ENCODE results near the gene RBM20. TPM values are rescaled to one million over a fixed set of nuclear protein-coding genes. Genes with fewer than 3 reads are reported as not detected.

The RBM20 gene
- total RNA-seq, 1 experiment from 2014 or later, result 0.11 TPM

GRCh38 chr10:110872984-110873923 lies 229.1 kb downstream of the RBM20 start:
- H3K4me3 ChIP-seq, result peak overlapping the region; percentile 80
- H3K27ac ChIP-seq, result 0 out of 2 replicates have a peak overlapping the region, but pooled peaks have one; percentile 19
- H3K9me3 ChIP-seq (ENCODE audit: insufficient read depth, low read depth), result no peaks in the 10 kb centered on the region
- H3K36me3 ChIP-seq (ENCODE audit: low read depth), result no peaks in the 10 kb centered on the region
- peaks cover 21% of the 10 kb centered on the region for H3K79me2 ChIP-seq (ENCODE audit: low read depth)
- no peaks in the 10 kb centered on the region for H3K27me3 ChIP-seq (ENCODE audit: insufficient read depth, low read depth)
- H3K9me2 ChIP-seq (ENCODE audit: insufficient read depth), result no peaks in the 10 kb centered on the region
- H2AFZ ChIP-seq, result peak overlapping the region; percentile 89; the same call in 1 of the 2 replicates
- no peak for DNase-seq
- TSS peak; percentile 45 for BruUV-seq (replicated peaks)
- ChIA-PET CTCF (interaction anchor here (0.7 kb wide), 2 partner anchors 263 to 1503 kb away, joined by 6 to 10 read pairs; no protein-coding TSS in a partner anchor), POLR2A (ENCODE audit: unreplicated experiment) (interaction anchor here (0.7 kb wide), 1 partner anchor 372 kb away, joined by 8 read pairs; no protein-coding TSS in a partner anchor)
- H3K4me2 ChIP-seq, result peak overlapping the region; percentile 92
- no peaks in the 10 kb centered on the region for H3F3A ChIP-seq (ENCODE audit: insufficient read depth, low read depth)
- TF ChIP-seq EZH2 (IDR thresholded peaks at IDR 0.05; ENCODE audit: low read depth) (no peak), CTCF (conservative IDR thresholded peaks at IDR 0.05) (no peak)
- H4K20me1 ChIP-seq (ENCODE audit: insufficient read depth), result no peaks in the 10 kb centered on the region
- H3K4me1 ChIP-seq (replicated peaks; ENCODE audit: insufficient read depth), result peaks cover 14% of the 10 kb centered on the region
- intact Hi-C loops (cut with micrococcal nuclease; ENCODE audit: unreplicated experiment), result loop anchor here (5.0 kb wide), 2 partner anchors 56 to 121 kb away; no protein-coding TSS in a partner anchor

GRCh38 chr10:110873951-110874350 lies 229.8 kb downstream of the RBM20 start:
- TF ChIP-seq CTCF (conservative IDR thresholded peaks at IDR 0.05) (no peak), EZH2 (IDR thresholded peaks at IDR 0.05; ENCODE audit: low read depth) (no peak)
- peaks cover 14% of the 10 kb centered on the region for H3K4me1 ChIP-seq (replicated peaks; ENCODE audit: insufficient read depth)
- peak overlapping the region; percentile 18; the same call in 1 of the 2 replicates for H3K4me3 ChIP-seq
- H3F3A ChIP-seq (ENCODE audit: insufficient read depth, low read depth), result no peaks in the 10 kb centered on the region
- no TSS peak for BruUV-seq (replicated peaks)
- CTCF ChIA-PET, result interaction anchor here (0.6 kb wide), 1 partner anchor 126 kb away, joined by 3 read pairs; no protein-coding TSS in a partner anchor
- H4K20me1 ChIP-seq (ENCODE audit: insufficient read depth), result no peaks in the 10 kb centered on the region
- H2AFZ ChIP-seq, result no peak overlapping the region
- intact Hi-C loops (cut with micrococcal nuclease; ENCODE audit: unreplicated experiment), result loop anchor here (5.0 kb wide), 2 partner anchors 57 to 122 kb away; no protein-coding TSS in a partner anchor
- H3K4me2 ChIP-seq, result peak overlapping the region; percentile 92
- no peak for DNase-seq
- no peak overlapping the region for H3K27ac ChIP-seq
- no peaks in the 10 kb centered on the region for H3K36me3 ChIP-seq (ENCODE audit: low read depth)
- POLR2A ChIA-PET (ENCODE audit: unreplicated experiment), result no interaction called here
- H3K9me3 ChIP-seq (ENCODE audit: insufficient read depth, low read depth), result no peaks in the 10 kb centered on the region
- peaks cover 21% of the 10 kb centered on the region for H3K79me2 ChIP-seq (ENCODE audit: low read depth)
- H3K27me3 ChIP-seq (ENCODE audit: insufficient read depth, low read depth), result no peaks in the 10 kb centered on the region
- no peaks in the 10 kb centered on the region for H3K9me2 ChIP-seq (ENCODE audit: insufficient read depth)

- no peaks in the 10 kb centered on the region for H4K20me1 ChIP-seq (ENCODE audit: insufficient read depth)
- H3K4me2 ChIP-seq, result no peak overlapping the region
- no peak for DNase-seq
- H3K4me1 ChIP-seq (replicated peaks; ENCODE audit: insufficient read depth), result peaks cover 14% of the 10 kb centered on the region
- ChIA-PET POLR2A (ENCODE audit: unreplicated experiment) (no interaction called here), CTCF (no interaction called here)
- H3K36me3 ChIP-seq (ENCODE audit: low read depth), result no peaks in the 10 kb centered on the region
- no peaks in the 10 kb centered on the region for H3K9me2 ChIP-seq (ENCODE audit: insufficient read depth)
- no peak overlapping the region for H3K4me3 ChIP-seq
- H3K79me2 ChIP-seq (ENCODE audit: low read depth), result peaks cover 21% of the 10 kb centered on the region
- intact Hi-C loops (cut with micrococcal nuclease; ENCODE audit: unreplicated experiment), result no loop called here
- no peaks in the 10 kb centered on the region for H3K27me3 ChIP-seq (ENCODE audit: insufficient read depth, low read depth)
- no peak overlapping the region for H3K27ac ChIP-seq
- no peaks in the 10 kb centered on the region for H3K9me3 ChIP-seq (ENCODE audit: insufficient read depth, low read depth)
- BruUV-seq (replicated peaks), result no TSS peak
- no peaks in the 10 kb centered on the region for H3F3A ChIP-seq (ENCODE audit: insufficient read depth, low read depth)
- TF ChIP-seq EZH2 (IDR thresholded peaks at IDR 0.05; ENCODE audit: low read depth), result no peak
- no peak for TF ChIP-seq CTCF (conservative IDR thresholded peaks at IDR 0.05)
- no peak overlapping the region for H2AFZ ChIP-seq
These were observed 231.9 kb downstream of the RBM20 start for GRCh38 chr10:110876000-110876399.

Data from PC-9 (cell line).